AG09309 (cell line): Measurements from ENCODE around the gene DTWD2.

Source experiments
- DNase-seq: peaks from one replicate; pipeline ENCODE4 v3.0.0-alpha.2; 2010; ENCODE audit warnings: low read depth
- H3K4me3 ChIP-seq: 2 replicates; pipeline ENCODE4 v1.5.1; 2011; ENCODE audit warnings: mild to moderate bottlenecking, low read depth, low read length, moderate library complexity; ENCODE audit not compliant: control insufficient read depth
- TF ChIP-seq, protein P1 (sequence below): IDR thresholded peaks from 2 replicates; pipeline ENCODE4 v1.5.1; 2011; ENCODE audit warnings: mild to moderate bottlenecking, low read depth, low read length, inconsistent platforms; ENCODE audit not compliant: insufficient read depth, control insufficient read depth; ENCODE audit errors: missing control alignments

The DTWD2 gene

GRCh38 chr5:118844351-118844750, 144.0 kb downstream of the DTWD2 start:
- TF ChIP-seq, protein P1, sequence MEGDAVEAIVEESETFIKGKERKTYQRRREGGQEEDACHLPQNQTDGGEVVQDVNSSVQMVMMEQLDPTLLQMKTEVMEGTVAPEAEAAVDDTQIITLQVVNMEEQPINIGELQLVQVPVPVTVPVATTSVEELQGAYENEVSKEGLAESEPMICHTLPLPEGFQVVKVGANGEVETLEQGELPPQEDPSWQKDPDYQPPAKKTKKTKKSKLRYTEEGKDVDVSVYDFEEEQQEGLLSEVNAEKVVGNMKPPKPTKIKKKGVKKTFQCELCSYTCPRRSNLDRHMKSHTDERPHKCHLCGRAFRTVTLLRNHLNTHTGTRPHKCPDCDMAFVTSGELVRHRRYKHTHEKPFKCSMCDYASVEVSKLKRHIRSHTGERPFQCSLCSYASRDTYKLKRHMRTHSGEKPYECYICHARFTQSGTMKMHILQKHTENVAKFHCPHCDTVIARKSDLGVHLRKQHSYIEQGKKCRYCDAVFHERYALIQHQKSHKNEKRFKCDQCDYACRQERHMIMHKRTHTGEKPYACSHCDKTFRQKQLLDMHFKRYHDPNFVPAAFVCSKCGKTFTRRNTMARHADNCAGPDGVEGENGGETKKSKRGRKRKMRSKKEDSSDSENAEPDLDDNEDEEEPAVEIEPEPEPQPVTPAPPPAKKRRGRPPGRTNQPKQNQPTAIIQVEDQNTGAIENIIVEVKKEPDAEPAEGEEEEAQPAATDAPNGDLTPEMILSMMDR = no peak
- no peak overlapping the region for H3K4me3 ChIP-seq
- DNase-seq = no peak

GRCh38 chr5:118834710-118835109, 153.6 kb downstream of the DTWD2 start:
- no peak for DNase-seq
- no peak overlapping the region for H3K4me3 ChIP-seq
- TF ChIP-seq, protein P1 = no peak

DNA sequence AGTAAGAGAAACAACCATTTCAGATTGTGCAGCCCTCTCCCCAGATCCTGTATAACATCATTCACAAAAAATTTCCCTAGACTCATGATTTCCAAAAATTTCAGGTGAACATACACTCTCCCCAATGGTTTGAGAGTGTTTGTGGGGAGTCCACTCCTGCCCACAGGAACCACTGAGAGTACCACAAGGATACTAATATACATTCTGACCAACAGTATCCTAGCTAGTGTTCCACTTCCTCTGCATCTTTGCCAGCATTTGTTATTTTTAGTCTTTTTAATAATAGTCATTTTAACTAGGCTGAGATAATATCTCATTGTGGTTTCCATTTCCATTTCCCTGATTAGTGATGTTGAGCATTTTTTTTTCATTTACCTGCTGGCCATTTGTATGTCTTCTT, 155.4 kb downstream of the DTWD2 start:
- TF ChIP-seq, protein P1 = no peak
- H3K4me3 ChIP-seq = no peak overlapping the region
- DNase-seq = no peak

- no peak overlapping the region for H3K4me3 ChIP-seq
- DNase-seq = no peak
- TF ChIP-seq, protein P1 = no peak
Measured at GRCh38 chr5:118825226-118825625, 163.1 kb downstream of the DTWD2 start.

DNA sequence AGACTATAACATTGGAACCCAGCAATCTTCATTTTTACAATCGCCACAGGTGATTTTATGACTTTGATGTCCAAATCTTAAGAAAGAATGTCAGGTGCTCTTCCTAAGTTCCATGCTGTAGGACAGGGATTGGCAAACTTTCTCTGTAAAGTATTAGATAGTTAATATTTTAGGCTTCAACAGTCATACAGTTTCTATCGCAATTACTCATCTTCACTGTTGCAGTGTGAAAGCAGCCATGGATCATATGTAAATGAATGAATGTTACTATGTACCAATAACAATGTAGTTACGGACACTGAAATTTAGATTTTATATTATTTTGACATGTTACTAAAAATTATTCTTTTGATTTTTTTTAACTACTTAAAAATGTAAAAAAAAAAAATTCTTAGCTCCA, 169.7 kb downstream of the DTWD2 start:
- H3K4me3 ChIP-seq = no peak overlapping the region
- no peak for DNase-seq
- TF ChIP-seq, protein P1 = no peak

GRCh38 chr5:118808441-118808840, 179.9 kb downstream of the DTWD2 start:
- TF ChIP-seq, protein P1 = no peak
- DNase-seq = no peak
- no peak overlapping the region for H3K4me3 ChIP-seq

GRCh38 chr5:118806571-118806970, 181.8 kb downstream of the DTWD2 start:
- TF ChIP-seq, protein P1 = no peak
- DNase-seq = no peak

More at GRCh38 chr5:118806571-118806970, 181.8 kb downstream of the DTWD2 start:
- H3K4me3 ChIP-seq = no peak overlapping the region
